Breast epithelium (tissue), 3 donors: ENCODE data around the gene SKA1.

Experiments
- CTCF ChIP-seq, 3 donors: fragments of 450-650 bp; IDR thresholded peaks; one replicate each; pipeline ENCODE4 v1.5.1; 2016 to 2017; ENCODE audit warnings: antibody characterized with exemption in 3 of 3, mild to moderate bottlenecking in 3 of 3, moderate library complexity in 3 of 3
- POLR2A ChIP-seq: fragments of 450-650 bp; IDR thresholded peaks from one replicate; pipeline ENCODE4 v1.6.1; 2016; ENCODE audit warnings: antibody characterized with exemption, mild to moderate bottlenecking, moderate library complexity

GRCh38 chr18:50441501-50441900 lies 66.7 kb downstream of the SKA1 start:
- TF ChIP-seq CTCF (IDR thresholded peaks at IDR 0.05) (no peak), POLR2A (no peak)
